Right forelimb (tissue), 1 donor: Measurements from ENCODE around the gene KIFC3.
"Not testable (repeated sequence)": the region's sequence is repeated elsewhere in the genome, so short reads cannot be mapped to it uniquely, and the experiment has no call there.

ENCODE experiments used
- DNase-seq: peaks from one replicate; pipeline ENCODE4 v3.0.0-alpha.2; 2018

The KIFC3 gene

DNA sequence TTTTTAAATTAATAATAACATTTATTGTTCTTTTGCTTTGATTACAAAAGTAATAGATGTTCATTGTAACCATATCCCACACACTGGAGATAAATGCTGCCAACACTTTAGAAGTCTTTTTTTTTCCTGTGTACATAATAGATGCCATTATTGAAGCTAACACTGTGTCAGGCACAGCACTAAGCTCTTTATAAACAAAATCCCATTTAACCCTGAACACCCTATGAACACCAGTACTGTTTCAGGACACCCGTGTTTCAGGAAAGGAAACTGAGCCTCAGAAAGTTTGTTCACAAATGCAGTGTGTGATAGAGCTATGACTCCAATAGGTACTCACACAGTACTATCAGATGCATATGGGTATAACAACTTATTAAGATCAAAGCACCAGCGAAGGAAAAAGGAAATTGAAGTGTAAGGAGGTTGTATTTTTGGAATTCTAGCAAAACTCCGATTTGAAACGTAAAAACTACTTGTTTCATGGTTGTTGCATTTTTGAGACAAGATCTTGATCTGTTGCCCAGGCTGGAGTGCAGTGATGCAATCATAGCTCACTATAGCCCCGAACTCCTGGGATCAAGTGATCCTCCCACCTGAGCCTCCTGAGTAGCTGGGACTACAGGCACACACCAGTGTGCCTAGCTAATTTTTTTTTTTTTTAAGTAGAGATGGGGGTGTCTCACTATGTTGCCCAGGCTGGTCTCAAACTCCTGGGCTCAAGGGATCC, 2.0 kb upstream of the KIFC3 start:
- DNase-seq, result no peak

- DNase-seq, result no peak
Measured at GRCh38 chr16:57803134-57803990, 1.1 kb upstream of the KIFC3 start.

GRCh38 chr16:57801809-57802340, 416 bp downstream of the KIFC3 start:
- DNase-seq, result peak; percentile 67

DNA sequence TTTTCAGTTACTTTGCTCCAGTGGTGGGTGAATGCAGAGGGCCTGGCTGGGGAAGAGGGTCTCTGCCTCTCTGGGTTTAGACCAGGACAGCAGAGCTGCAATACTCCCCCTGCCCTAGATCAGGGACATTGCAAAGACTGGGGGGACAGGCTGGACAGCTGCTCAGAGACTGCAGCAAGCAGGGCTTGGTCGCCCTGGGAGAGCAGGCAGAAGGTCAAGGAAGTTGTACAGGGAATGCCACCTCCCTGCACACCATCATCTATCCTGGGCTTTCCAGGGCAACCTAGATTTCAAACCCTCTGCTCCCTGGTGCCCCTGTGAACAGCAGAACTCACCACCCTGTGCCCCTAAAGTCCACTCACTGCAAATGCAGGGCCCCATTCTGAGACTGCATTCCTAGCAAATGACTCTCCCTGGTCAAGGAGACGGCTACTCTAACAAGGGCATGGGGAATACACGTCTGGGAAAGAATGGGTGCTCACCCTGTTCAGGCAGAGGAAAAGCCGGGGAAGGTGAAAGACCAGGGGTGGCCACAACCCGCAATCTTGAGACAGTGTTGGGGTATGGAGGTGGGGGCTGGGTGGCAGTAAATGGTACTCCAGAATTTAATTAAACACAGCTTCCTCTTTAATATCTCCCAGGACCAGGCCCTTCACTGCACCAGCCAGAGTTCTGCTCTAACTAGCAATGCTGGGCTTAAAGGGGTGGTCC, 1.0 kb downstream of the KIFC3 start:
- no peak for DNase-seq

GRCh38 chr16:57800200-57801097, 1.8 kb downstream of the KIFC3 start:
- no peak for DNase-seq

- DNase-seq, result no peak
Measured at GRCh38 chr16:57799600-57800199, 2.6 kb downstream of the KIFC3 start.

DNA sequence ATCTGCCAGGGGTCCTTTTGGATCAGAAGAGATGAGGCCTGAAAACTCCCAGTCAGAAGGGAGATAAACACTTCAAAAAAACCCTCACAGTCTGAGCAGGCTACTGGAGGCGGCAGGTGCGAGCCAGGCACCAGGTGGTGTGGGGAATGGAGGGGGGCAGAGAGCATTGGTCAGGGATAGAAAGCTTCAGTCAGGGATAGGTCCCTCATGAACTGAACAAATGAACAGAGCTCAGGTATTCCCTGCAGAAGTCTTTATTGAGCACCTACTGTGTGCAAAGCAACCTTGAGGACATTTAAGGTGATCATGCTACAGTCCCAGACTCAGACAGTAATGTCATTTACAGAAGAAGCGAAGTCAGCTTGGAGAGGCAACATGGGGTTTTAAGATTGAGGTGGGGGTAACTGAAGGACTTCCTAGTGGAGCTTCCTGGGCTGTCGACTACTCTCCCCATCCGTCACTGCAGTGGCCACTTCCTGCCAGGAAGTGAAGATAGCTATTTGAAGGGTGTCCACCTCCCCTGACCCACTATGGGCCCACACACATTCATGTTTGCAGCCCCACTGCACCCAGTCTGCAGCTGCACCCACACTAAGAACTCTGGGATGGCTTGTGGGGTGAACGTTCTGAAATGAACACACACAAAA, 3.2 kb downstream of the KIFC3 start:
- DNase-seq, result no peak

GRCh38 chr16:57798267-57798810, 4.0 kb downstream of the KIFC3 start:
- DNase-seq, result no peak

DNA sequence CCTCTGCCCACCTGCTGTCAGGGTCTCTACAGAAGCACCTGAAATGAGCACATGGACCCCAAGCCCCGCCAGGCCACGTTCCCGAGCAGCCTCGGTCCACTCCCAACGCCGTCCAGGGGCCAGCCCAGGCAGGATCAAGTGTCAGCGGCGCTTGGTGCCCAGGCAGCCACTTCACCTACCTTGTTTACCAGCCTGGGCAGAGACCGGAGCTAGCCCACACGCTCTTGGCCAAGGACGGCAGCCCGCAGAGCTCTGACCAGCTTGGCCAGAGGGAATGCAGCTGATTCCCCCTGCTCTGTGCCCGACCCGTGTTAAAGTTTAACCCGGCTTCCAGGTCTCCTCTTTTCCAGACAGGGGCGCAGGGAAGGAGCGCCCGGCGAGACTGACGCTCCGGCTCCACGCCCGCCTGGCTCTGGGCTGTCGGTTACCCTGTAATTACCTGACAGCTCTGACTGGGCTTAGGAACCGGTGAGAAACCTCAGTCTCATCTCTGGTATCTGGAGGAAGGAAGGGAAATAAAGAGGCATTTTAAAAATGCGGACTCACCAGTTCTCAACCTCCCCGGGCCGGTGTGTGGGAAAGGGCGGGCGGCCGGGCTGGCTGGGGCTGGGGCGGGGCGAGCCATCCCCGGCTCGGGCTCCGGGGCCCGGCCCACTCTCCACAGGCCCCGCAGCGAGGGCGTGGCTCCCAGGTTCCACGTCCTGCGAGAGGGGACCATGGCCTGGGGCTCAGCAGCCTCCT, 4.6 kb downstream of the KIFC3 start:
- DNase-seq, result no peak

DNA sequence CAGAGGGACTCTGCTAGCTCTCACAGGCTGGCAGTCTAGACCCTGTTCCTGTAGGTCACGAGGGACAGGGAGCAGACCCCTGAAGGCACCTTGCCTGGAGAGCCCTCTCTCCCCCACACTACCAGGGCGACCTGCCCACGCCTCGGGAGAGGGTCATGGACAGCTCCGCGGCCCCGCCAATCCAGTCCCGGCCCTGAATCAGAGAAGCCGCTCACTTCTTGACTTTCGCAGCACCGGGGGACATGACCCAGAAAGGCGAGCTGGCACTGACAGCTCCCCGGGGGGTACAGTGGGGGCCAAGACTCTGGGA, 5.1 kb downstream of the KIFC3 start:
- no peak for DNase-seq

DNA sequence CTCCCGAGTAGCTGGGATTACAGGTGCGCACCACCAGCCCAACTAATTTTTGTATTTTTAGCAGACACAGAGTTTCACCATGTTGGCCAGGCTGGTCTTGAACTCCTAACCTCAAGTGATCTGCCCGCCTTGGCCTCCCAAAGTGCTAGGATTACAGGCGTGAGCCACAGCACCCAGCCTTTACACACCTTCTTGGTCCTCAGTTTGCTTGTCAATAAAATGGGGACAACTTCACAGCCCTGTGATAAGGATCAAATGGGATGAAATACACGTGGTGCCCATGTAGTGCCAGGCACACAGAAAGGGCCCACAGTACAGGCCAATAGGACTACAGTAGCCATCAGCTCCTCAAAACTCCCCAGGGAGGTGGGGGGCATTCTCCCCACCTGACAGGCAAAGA, 6.3 kb downstream of the KIFC3 start:
- DNase-seq, result not testable (repeated sequence)

DNA sequence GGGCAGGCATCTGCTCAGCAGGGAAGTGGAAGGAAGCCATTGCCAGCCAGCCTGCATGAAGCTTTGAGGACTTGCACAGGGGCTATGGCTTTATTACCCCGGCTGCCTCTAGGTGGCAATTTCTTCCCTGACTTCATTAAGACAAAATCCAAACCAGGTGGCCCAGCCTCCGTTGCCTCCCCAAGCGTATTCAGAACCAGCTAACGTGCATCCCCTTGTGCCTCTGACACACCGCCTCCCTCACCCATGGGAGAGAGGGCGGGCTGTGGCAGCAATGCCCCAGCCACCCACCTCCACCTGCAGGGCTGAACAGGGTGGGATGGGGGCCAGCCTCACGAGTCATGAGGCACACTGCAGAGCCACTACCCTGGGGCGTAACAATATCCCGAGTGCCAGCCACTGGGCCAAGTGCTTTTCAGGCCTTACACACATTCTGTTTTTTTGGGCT, 6.8 kb downstream of the KIFC3 start:
- DNase-seq, result no peak

- no peak for DNase-seq
Measured at GRCh38 chr16:57794849-57795430, 7.4 kb downstream of the KIFC3 start.

GRCh38 chr16:57791893-57792461, 10.3 kb downstream of the KIFC3 start:
- no peak for DNase-seq

DNA sequence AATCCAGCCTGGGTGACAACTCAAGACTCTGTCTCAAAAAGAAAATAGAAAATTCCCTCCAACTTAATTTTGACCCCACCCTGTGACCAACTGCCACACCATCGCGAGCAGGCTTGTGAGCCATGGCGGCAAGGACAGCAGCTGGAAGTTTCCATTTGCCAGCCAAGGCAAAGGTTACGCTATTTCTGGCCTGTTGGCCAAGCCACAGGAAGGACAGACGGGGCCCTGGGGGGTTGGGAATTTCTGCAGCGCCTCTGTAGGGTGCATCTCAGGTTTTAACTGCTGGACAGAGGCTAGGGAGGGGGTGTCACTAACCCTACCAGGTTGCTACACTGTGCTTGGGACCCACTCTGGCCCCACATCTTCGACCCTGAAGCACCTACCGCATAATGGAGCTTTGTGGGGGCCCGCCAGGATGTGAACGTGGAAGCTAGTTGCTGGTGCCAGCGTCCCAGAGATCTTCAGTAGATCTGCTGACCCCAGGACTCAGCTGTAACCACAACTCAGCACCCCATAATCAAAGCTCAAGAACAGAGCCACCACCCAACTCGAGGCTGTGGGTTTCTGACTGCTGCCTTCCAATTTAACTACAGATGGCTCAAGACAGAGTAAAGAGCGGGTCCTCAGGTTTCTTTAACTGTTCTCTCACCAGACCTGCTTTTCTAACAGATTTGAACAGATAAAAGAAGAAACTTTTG, 10.9 kb downstream of the KIFC3 start:
- DNase-seq, result no peak

DNA sequence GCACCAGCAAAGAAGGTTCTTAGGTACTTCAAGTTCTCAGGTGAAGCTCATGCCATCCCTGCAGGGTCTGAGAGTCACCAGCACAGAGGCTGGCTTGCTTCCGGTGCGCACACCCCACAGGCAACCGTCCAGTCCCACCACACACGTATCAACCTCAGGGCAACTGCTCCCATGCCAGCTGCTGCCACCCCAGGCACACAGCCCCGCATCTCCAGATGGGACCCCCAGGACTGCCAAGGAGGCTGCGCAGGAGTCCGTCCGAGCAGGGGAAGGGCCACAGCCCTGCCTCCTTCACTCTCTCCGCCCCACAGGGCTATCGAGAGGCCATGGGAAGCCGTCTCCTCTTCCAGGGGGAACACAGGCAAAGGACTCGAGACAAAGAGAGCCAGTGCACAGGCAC, 13.3 kb downstream of the KIFC3 start:
- DNase-seq, result no peak

GRCh38 chr16:57788252-57788841, 13.9 kb downstream of the KIFC3 start:
- no peak for DNase-seq

GRCh38 chr16:57787519-57787905, 14.8 kb downstream of the KIFC3 start:
- DNase-seq, result no peak
